ENCODE results near the gene TBKBP1.

The TBKBP1 gene

GRCh38 chr17:47684025-47684424, 9.9 kb upstream of the TBKBP1 start:
- no peak for DNase-seq (ENCODE audit: low read depth in 1 of 2, low spot score in 1 of 2)
- Histone ChIP-seq H3K27me3 (ENCODE audit: insufficient read depth, poor library complexity, severe bottlenecking) (no peaks in the 10 kb centered on the region), H3K4me3 (replicated peaks; ENCODE audit: insufficient read depth, low read length) (no peak overlapping the region), H3K27ac (replicated peaks) (no peak overlapping the region)
- TF ChIP-seq POLR2AphosphoS5 (IDR thresholded peaks at IDR 0.05; ENCODE audit: low read depth) (no peak; the same call in 1 of the 2 replicates), SPI1 (IDR thresholded peaks at IDR 0.05; ENCODE audit: borderline replicate concordance, low read depth) (no peak), CTCF (IDR thresholded peaks at IDR 0.05; ENCODE audit: insufficient read depth, low read length) (no peak)

- Histone ChIP-seq H3K27ac (replicated peaks) (no peak overlapping the region), H3K27me3 (ENCODE audit: insufficient read depth, poor library complexity, severe bottlenecking) (no peaks in the 10 kb centered on the region), H3K4me3 (replicated peaks; ENCODE audit: insufficient read depth, low read length) (no peak overlapping the region)
- no peak for TF ChIP-seq SPI1 (IDR thresholded peaks at IDR 0.05; ENCODE audit: borderline replicate concordance, low read depth)
- TF ChIP-seq CTCF (IDR thresholded peaks at IDR 0.05; ENCODE audit: insufficient read depth, low read length) = no peak
- TF ChIP-seq POLR2AphosphoS5 (IDR thresholded peaks at IDR 0.05; ENCODE audit: low read depth) = no peak
- TF ChIP-seq GABPA (IDR thresholded peaks at IDR 0.05; ENCODE audit: low read depth) = no peak
- no peak for TF ChIP-seq REST (IDR thresholded peaks at IDR 0.05; ENCODE audit: insufficient replicate concordance, low read depth)
- no peak for DNase-seq (ENCODE audit: low read depth in 1 of 2, low spot score in 1 of 2)
Observed at GRCh38 chr17:47684535-47685193, 9.3 kb upstream of the TBKBP1 start.

- no peaks in the 10 kb centered on the region for H3K27me3 ChIP-seq (ENCODE audit: insufficient read depth, poor library complexity, severe bottlenecking)
- no peak for DNase-seq (ENCODE audit: low read depth in 1 of 2, low spot score in 1 of 2)
- no peak for TF ChIP-seq CTCF (IDR thresholded peaks at IDR 0.05; ENCODE audit: insufficient read depth, low read length)
- no peak for TF ChIP-seq SPI1 (IDR thresholded peaks at IDR 0.05; ENCODE audit: borderline replicate concordance, low read depth)
- no peak for TF ChIP-seq POLR2AphosphoS5 (IDR thresholded peaks at IDR 0.05; ENCODE audit: low read depth)
- TF ChIP-seq GABPA (IDR thresholded peaks at IDR 0.05; ENCODE audit: low read depth) = no peak
- no peak for TF ChIP-seq REST (IDR thresholded peaks at IDR 0.05; ENCODE audit: insufficient replicate concordance, low read depth)
- H3K27ac ChIP-seq (replicated peaks) = no peak overlapping the region
- no peak overlapping the region for H3K4me3 ChIP-seq (replicated peaks; ENCODE audit: insufficient read depth, low read length)
Observed at GRCh38 chr17:47685556-47686275, 8.2 kb upstream of the TBKBP1 start.

Measured in HL-60 (cell line).